HG03139 (cell line): ENCODE measurements around the gene SPRY4.
"Not testable (repeated sequence)": the region's sequence is repeated elsewhere in the genome, so short reads cannot be mapped to it uniquely, and the experiment has no call there.

Experiments
- ATAC-seq: cut with Tn5 transposase; IDR thresholded peaks from one replicate; pipeline ENCODE4 v1.9.1; 2021; ENCODE audit not compliant: unreplicated experiment

Gene SPRY4

DNA sequence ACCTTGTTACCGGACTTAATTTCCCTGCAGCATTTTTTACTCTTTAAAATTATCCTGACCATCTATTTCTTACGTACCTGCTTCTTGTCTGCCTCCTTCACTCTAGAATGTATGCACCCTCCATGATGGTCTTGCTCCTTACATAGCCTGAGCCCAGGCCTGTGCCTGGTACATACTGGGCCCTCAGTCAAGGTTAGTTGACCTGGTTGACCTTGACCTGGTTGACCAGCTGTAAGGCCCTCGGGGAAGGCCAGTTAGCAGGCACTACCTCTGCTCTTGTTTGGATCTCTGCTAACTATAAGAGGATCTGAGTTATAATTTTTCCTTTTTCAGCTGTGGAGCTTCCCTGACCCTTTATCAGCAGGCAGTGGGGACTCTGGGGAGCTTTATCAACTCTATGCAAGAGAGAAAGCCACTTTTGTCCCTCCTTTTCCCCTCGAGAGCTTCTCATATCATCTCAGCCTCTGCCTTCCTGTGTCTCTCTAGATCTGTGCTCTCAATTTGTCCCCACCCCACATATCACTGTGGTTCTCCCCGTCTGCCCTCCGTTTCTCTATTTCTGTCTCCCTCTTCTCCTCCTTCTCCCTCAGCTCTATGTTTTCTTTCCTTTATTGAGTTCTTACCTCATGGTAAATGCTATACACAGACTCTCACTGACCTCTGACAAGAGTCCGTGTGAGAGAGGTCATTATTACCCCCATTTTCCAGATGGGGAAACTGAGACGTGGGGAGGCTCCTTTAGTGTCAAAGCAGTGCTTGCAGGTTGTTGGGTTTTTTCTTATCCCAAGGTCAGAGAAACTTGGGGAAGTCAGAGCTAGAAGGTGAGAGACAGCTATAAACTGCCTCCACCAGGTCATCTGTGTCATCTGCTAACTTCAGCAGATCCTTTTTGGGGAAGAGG lies 28.6 kb downstream of the SPRY4 start:
- no peak for ATAC-seq

DNA sequence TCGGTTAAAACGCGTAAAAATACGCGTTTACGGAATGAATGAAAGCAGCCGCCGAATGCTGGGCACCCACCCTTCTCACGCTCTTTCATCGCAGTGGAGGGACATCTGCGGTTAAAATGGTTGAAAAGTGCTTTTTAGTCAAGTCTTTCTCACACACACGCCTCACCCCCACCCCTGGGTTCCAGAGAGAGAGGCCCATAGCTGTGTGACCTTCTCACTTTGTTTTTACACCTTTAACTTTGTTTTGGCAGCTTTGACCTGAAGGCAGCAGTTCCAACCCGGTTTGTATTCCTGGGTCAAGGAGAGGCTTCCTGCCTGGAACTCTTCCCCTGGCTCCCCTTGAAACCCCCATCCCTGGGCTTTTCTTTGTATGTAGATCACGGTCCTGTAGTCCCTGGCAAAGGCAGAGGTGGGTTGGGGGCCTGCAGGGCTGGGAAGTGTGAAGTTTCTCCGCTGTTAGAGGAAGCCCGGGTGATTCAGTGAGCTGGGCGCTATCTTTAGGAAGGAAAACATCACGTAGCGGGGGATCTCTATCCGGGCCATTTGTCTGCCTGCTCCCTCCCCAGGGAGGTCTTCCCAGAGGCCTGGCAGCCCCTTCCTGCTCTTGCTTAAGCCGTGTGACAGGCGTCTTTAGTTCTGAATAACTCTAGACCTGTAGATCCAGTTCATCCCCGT lies 29.6 kb downstream of the SPRY4 start:
- ATAC-seq = no peak

GRCh38 chr5:142293486-142293885 lies 31.3 kb downstream of the SPRY4 start:
- no peak for ATAC-seq

DNA sequence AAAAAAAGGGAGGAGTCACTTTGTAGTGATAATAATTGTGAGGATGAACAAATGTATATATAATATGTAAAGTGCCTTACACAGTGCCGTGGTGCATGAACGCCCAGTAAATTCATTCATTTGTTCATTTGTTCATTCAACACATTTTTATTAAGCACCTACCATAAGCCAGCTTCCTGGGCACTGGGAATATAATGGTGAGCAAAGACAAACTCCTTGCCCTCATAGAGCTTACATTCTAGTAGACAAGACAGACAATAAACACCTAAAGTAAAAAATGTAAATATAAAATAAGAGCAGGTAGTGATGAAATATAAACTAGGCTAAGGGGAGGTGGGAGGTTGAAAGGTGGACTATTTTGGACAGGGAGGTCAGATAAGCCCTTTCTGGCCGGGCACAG lies 32.0 kb downstream of the SPRY4 start:
- no peak for ATAC-seq

GRCh38 chr5:142292249-142292648 lies 32.6 kb downstream of the SPRY4 start:
- ATAC-seq = no peak

- no peak for ATAC-seq
Measured at GRCh38 chr5:142290577-142291299, 34.1 kb downstream of the SPRY4 start.

DNA sequence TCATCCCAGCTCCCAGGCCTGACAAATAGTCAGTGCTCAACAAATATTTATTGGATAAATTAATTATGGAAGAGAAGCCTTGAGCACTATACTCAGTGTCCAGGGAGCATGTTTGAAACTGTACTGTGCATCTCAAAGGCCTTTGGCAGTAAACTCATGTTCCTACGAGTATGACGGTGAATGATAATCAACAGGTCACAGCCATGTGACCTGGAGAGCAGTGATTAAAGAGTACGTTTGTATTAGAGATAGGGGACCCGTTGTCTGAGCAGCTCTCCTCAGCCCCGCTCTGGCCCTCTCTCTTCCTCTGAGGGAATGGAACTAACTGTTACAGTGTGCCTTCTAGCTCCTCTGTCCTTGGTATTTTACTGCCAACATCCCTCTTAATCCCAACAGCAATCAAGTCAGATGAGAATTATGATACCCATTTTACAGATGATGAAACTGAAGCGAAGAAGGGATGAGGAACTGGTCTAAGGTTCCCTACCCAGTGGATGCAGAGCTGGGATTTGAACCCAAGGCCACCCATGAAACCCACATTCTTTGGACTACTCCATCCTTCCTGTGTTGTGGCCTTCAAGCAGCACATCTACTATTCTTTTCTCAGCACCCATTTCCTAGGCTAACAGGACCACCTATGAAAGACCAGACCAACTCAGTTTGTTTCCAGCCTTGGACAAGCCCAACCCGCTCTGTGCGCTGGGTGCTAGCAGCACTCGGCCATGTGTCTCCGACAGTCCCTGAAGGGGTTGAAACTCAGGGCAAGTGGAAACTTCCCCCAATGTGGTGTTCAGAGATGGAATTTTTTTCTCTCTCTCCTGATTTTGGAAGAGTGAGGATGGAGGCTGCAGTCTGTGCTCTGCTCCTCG lies 34.9 kb downstream of the SPRY4 start:
- no peak for ATAC-seq

GRCh38 chr5:142287973-142288313 lies 36.9 kb downstream of the SPRY4 start:
- peak; percentile 43 for ATAC-seq

DNA sequence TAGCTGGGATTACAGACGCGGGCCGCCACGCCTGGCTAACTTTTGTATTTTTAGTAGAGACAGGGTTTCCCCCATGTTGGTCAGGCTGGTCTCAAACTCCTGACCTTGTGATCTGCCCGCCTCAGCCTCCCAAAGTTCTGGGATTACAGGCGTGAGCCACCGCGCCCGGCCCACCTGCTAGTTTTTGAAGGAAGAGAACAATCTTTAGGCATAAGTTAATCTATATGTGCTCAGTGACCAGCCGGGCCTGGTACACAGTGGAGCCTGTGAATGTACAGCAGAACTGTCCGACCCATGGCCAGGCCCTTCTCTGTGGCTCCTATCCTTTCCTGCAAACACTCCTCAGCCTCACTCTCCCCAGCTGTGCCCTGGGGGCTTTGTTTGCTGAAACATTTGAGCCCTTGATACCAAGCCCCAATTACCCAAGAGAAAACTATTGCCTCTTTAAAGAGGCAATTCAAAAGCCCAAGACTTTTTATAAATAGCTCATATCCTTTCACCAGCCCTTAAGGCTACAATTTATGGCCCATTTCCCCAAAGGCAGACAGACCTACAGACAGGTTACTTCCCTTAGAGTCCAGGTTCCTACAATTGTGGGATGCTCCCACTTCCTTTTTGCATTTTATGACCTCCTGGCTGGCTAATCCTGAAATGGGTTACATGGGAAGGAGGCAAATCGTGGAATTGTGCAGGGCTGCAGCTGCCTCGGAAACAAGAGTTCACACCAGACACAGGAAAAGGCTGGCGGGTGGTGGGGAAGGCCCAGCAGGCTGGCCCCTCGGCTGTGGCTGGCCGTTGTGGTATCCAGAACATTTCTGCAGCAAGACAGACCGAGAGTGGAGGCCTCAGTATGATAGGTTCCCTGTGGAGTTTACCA lies 37.5 kb downstream of the SPRY4 start:
- ATAC-seq = peak; percentile 58

- ATAC-seq = no peak
Measured at GRCh38 chr5:142286111-142286510, 38.7 kb downstream of the SPRY4 start.

DNA sequence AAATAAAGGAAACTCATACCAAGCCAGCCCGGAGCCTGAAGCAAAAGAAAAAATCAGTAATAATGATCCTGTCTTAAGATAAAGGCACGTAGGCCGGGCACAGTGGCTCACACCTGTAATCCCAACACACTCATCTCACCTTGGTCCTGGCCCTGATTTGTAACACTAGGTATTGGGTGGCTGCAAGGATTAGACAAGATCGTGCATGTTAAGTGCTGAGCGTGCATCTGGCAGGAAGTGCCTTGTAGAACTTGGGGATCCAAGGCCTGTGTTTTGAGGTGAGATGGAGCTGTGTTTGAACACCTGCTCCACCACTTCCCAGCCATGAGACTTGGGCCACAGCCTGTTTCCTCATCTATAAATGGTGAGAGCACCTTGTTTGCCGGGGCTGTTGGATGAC lies 41.5 kb downstream of the SPRY4 start:
- no peak for ATAC-seq

- ATAC-seq = no peak
Measured at GRCh38 chr5:142281966-142282365, 42.9 kb downstream of the SPRY4 start.

- no peak for ATAC-seq
Measured at GRCh38 chr5:142281008-142281367, 43.8 kb downstream of the SPRY4 start.

DNA sequence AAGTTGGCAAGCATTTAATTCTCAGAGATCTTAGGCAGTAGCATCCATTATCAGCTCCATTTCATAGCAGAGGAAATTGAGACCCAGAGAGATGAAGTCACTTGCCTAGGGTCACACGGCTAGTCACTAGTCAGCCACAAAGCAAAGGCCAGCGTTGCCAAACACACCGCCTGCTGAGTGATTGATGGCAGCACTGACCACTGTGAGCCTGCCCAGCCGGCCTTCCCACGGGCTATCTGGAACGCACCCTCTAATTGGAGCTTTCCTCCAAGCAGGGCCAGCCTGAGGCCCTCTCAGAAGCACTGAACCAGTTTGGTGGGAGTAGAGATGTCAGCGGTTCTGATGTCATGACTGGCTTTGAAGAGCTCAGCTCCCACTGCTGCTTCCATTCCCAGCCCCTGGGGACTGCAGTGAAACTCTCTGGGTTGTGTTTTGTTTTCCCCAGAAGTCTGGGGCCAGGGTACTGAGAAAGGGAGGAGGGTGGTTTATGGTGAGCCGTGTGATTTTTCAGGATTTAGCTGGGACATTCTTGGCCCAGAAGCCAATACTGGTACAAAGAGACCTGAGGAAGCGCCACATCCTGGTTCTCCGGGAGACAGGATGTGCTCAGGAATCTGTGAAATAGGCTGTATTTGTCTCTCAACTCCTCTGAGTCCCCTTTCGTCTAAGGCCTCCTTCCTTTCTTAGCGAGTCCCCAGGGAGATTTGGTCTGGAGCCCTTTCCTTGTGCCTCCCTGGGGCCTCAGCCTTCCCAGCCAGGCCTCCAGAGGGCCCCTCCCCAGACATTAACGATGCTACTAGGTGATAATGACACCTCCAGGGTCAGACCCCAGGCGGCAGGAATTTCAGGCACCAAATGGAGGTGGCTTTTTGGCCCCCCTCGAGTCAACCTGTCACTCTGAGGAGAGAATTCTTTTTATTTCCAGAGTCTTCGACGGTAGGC lies 44.5 kb downstream of the SPRY4 start:
- no peak for ATAC-seq

- ATAC-seq = no peak
Measured at GRCh38 chr5:142278627-142279026, 46.2 kb downstream of the SPRY4 start.

- ATAC-seq = no peak
Measured at GRCh38 chr5:142277796-142278195, 47.0 kb downstream of the SPRY4 start.

DNA sequence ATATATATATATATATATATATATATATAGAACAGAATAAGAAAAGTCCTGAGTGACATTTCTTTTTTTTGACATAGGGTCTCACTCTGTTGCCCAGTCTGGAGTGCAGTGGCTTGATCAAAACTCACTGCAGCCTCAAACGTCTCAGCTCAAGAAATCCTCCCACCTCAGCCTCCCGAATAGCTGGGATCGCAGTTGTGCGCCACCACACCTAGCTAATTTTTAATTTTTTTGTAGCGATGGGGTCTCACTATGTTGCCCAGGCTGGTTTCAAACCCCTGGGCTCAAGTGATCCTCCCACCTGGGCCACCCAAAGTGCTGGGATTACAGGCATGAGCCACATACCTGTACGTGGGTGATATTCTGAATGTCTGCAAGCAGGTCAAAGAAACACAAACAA lies 48.3 kb downstream of the SPRY4 start:
- no peak for ATAC-seq

- ATAC-seq = no peak
Measured at GRCh38 chr5:142275496-142275895, 49.3 kb downstream of the SPRY4 start.

DNA sequence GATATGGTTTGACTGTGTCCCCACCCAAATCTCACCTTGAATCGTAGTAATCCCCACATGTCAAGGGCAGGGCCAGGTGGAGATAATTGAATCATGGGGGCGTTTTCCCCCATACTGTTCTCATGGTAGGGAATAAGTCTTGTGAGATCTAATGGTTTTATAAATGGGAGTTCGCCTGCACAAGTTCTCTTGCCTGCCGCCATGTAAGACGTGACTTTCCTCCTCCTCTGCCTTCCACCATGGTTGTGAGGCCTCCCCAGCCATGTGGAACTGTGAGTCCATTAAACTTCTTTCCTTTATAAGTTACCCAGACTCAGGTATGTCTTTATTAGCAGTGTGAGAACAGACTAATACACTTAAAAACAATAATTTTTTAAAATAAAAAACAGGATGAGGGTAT lies 52.2 kb downstream of the SPRY4 start:
- not testable (repeated sequence) for ATAC-seq
